IPS DF 4.7 (cell line): ENCODE results near the gene ENPP3.
A peak's percentile ranks its signal among the peaks of the same experiment; 100 is the strongest.

Source experiments
- DNase-seq: peaks from one replicate; pipeline ENCODE4 v3.0.0-alpha.2; 2013; ENCODE audit warnings: low spot score; ENCODE audit errors: extremely low read depth

Gene ENPP3

GRCh38 chr6:131636880-131637792 lies at the start of gene ENPP3:
Gene ENPP3 (plus strand): TSS chr6:131637302. CDS start chr6:131637385, 83 bp downstream.
- DNase-seq, result no peak

DNA sequence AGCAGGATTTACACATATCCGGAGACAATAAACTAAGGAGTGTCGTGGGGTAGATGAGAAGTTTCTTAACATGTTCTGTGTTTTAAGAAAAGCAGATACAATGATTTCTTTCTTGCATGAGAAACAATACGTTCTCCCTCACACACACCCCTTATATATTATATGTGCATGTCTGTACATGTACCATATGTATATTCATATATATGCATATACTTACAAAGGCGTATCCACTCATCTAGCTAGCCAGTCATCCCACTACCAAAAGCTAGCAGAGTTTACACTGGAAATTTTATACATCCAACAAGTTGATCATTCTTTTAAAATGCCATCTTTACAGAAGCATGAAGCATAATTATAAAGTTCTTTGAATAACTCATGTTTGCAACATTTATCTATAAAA lies 49.2 kb upstream of the ENPP3 start:
- no peak for DNase-seq

DNA sequence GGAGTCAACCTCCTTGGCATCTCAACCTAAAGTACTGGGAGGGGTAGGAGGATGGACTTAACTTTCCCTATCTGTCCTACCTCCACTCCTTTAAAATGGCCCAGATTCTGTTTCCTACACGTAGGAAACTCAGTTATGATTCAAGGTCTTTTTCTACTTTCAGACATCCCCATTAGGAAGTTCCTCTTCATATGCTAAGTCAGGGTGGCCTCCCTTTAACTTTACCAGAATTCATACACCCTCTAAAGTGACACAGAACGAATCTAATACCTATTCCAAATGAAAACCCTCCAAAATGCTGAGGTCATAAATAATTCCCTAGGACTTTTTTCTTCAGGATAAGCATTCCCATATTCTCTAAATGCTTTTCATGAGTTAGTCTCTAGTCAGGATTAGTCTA lies 48.5 kb upstream of the ENPP3 start:
- no peak for DNase-seq

DNA sequence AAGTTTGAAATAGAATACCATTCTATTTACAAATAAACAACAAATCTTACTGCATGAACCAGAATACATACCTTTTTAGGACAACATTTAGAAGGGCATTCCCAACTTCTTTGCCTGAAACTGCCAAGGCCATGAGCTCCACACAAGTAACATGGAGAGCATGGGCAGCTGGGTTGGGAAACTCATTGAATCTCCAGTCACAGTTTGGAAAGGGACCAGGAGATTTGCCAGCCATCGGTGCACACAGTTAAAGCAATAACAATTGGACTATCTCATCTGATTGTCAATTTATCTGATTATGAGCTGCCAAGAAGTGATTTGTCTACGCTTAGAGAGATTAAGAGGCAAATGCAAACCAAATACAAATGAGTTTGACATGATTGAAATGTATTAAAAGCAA lies 44.2 kb upstream of the ENPP3 start:
- DNase-seq, result no peak

DNA sequence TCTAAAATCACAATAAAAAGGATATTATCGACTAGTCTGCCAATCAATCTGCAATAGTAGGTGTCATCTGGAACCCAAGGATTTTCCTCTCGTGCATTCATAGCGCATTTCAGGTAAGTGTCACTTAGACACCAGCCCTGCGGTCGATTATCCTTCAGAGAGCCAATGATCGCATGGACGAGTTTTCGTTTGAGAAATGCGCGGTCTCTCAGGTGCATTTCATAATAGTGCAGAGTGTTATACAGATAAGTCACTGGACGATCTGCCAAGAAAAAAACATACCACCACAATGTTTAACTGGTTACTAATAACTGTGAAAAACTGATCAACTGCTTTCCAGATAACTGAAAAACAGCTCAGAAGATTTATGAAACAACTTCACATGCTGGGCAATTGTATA lies 43.0 kb upstream of the ENPP3 start:
- no peak for DNase-seq

- DNase-seq, result no peak
Observed at GRCh38 chr6:131597446-131597845, 39.7 kb upstream of the ENPP3 start.

DNA sequence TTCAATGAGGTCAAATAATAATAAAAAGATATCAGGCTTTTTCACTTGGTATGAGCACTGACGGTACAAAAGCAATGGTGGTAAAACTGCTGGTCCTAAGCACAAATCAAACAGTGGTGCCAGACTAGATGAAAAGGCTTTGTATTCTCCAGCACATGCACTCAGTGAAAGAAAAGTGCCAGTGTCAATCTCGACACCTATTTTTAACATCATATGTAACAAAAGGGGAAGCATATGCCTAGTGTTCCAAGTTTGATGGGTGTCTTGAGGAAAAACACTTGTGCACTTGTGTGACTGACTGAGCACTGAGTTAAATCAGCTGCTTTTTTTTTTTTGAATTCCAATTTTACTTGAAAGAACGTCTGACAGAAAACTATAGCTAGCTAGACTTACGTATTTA lies 36.4 kb upstream of the ENPP3 start:
- no peak for DNase-seq

DNA sequence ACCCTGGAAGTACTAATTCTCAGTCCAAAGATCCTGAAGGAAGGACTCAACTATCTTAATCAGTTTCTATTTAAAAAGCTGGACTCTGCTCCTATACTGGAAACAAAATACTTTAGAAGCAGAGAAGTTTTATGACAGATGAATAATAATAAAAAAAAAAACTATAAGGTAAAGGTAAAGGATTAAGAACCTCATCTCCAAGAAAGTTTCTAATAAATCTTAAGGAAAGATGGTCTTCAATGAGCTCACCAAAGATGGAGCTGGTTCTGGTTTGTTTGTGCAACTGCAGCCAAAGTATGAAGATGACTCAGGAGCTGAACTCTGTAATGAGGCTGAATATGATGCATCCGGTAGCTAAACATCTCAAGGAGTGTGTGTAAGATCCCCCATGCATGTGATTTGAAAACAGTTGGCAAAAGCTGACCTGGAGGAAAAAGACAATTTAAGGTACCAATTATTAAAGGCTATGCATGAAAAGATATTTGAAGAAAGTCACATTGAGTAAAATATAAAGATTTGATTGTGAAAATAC lies 34.3 kb upstream of the ENPP3 start:
- DNase-seq, result no peak

- no peak for DNase-seq
Observed at GRCh38 chr6:131613296-131613925, 23.7 kb upstream of the ENPP3 start.

DNA sequence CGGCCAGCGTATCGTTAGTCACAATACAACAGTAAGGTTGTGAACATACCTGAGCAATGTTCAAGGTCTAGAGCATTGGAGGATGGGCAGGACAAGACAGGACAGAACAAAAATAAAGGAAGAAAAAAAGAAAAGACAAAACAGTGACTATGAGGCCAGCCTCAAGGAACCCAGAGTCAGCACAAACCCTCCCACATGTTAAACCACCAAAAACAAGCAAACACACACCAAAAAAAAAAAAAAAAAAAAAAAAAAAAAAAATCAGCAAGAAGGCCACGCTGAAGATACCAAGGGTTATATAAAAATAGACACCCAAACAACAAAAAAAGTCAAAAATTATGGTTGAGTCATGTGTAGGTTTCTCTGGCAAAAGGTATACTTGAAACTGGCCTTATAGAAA lies 21.8 kb upstream of the ENPP3 start:
- DNase-seq, result no peak

DNA sequence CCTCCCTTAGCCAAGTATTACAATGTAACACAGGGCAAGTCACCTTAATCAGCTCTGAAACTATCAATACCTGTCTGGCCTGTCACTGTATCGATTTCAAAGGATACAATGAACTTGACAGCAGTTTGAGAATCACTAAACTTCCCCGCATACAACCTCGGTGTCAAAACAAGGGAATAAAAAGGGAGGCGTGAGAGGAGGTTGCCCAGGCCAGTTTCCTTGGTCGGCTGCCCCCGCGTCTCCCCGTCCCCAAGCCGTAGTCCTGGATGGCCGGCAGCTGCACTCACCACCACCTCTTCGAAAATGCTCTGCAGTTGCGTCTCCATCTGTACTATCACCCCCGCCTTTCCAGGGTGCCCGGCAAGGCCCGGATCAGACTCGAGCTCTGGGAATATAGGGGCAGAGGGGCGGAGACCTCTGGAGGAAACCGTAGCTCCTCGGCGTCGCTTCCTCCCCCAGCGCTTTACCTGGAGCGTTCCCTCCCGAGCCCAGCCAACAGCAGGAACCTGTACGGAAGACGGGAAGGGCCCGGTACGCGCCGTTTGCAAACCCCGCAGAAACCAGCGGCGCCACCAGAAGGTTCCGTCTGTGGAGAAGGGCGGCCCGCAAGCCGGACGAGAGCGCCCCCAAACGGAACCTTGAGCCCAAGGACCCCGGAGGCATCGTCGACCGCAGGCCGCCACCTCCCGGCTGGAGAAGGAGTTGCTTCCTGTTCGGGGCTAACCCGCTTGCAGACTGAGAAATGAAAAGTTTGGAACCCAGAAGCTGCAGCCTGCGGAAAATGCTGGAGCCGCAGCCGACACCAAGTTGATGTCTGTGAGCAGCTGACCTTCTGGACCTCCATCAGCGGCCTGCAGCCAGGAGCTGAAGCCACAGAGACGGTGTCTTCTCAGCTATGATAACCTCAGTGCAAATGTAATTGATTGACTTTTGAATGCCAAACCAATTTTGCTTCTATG lies 9.1 kb upstream of the ENPP3 start, which contains the start of gene MED23:
TSS of gene MED23 (minus strand) at position 519 of the 959 bp plus-strand sequence. CDS start at position 326, 193 bp downstream.
- DNase-seq, result peak; percentile 81

DNA sequence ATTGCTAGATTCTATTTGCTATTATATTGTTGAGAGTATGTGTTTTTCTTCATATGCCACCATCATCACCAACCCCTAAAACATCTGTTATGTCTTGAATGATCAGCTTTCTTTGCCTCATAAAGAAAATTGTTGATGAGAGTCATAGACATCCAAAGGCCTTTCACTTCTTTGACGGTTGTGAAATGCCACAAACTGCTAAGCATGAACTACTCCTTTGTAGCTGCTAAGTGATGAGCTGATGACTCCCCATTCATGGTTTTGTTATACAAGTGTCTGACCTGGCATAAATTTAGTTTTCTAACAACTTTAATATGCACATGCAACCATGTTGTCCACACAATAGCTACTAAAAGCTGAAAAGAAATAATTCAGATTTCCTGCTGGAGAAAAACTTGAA lies 8.4 kb upstream of the ENPP3 start:
- no peak for DNase-seq

GRCh38 chr6:131629651-131630050 lies 7.5 kb upstream of the ENPP3 start:
- DNase-seq, result no peak

DNA sequence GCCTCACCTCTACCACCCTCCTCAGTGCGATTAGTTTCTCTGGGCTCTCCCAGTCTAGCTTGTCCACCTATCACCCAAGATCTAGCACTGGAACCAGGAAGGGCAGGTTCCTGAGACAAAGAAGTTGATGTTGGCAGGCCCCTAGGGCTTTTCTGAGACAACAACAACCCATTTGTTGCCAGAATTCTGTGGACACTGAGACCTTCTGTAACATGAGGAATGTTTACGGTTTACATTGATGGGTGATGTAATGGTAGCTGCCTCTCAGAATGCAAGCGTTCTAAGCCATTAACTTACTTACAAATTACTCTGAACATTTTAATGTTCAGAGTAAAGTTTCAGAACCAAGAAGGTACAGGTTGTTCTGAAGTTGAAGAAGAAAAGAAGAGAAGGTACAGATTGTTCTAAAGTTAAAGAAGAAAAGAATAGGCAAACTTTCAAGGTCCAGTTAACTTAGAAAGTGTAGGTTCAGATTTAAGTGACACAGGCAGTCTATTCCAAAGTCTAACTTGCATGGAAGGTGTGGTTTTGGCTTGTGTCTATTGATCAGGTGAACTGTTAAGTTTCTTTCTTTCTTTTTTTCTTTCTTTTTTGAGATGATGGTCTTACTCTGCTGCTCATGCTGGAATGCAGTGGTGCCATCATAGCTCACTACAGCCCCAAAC lies 5.3 kb upstream of the ENPP3 start:
- DNase-seq, result no peak

DNA sequence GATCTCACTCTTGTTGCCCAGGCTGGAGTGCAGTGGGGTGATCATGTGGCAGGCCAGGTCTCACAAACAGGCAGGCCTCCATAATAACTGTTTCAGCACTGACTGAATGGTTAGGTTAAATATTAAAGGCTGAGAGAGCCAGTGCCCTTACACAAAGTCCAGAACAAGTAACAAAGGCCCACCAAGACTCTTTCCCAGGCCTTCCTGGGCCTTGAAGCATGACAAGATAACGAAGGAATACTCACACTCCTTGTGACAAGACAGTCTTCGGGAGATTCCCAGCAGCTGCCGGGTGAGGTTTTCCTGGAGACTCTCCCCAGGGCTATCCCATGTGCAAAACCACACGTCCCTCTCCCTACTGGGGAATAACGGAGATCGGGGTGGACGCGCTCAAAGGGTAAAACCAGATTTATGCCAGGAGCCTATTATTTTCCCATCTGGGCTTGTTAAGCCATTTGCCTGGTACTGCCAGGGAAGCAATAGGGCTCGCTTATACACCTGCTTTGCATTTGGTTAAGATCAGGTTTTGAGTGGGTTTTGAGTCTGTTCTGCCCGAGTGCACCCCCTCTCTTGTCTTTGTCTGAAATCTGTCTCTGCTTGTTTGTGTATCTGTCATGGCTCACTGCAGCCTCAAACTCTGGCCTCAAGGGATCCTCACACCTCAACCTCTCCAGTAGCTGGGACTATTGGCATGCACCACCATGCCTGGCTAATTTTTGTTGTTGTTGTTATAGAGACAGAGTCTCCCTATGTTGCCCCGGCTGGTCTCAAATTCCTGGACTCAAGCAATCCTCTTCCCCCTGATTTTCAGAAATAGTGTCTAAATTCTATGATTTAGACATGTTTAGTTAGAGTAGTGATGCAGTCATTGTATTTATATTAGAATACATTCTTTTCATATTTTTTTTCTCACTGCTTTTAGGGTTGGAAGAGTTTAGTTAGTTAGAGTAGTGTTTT lies 1.4 kb upstream of the ENPP3 start:
- no peak for DNase-seq

GRCh38 chr6:131638013-131638412 lies 911 bp downstream of the ENPP3 start:
- no peak for DNase-seq

DNA sequence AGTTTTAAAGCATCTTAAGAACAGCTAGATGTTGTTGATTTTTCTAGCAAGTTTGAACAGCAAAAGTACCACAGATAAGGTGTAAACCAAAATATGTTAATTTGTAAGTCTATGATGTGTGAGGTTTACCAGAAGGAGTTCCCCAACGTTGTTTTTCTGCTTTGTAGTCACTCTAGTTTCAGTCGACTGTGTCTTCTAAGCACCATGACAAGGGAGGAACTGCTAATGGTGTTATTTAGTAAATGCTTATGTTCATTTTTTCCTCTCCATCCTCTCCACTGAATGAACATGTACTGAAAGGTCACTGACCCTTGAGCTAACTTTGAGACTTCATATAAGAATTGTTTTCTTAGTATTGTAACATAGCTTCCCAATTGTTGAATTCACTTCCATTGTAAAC lies 3.0 kb downstream of the ENPP3 start:
- no peak for DNase-seq

DNA sequence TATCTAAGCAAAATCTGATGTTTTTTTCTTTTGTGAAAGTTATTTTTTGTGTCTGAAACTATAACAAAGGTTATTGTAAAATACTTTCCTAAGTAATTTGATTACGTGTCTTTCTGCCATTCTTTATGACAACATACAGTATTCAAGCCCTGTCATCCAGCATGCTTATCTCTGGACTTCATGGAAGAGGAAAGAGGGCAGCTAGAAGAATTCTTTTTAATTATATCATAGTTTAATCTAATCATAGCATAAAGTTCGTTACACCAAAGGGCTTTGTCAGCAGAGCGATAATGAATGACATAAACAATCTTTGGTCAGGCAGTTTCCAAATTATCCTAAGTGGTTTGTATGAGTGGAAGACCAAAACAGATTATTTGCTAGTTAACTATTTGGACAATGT lies 3.5 kb downstream of the ENPP3 start:
- no peak for DNase-seq

GRCh38 chr6:131641554-131641953 lies 4.5 kb downstream of the ENPP3 start:
- DNase-seq, result no peak

DNA sequence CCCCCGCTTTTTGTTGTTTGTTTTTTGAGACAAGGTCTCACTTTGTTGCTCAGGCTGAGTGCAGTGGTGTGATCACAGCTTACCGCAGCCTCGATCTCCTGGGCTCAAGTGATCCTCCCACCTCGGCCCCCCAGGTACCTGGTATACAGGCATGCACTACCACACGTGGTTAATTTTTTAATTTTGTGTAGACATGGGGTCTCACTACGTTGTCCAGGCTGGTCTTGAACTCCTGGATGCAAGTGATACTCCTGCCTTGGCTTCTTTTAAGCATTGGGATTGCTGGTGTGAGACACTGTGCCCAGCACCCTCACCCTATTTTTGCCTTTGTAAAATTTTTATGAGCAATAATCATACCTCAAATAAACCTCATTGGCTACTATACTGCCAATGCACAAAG lies 5.5 kb downstream of the ENPP3 start:
- no peak for DNase-seq
